Renal pelvis (tissue), 12 donors: Measurements from ENCODE around the gene CAP1. TPM values are rescaled to one million over a fixed set of nuclear protein-coding genes. Genes with fewer than 3 reads are reported as not detected.
"Not testable (repeated sequence)": the region's sequence is repeated elsewhere in the genome, so short reads cannot be mapped to it uniquely, and the experiment has no call there.

Experiments
- DNase-seq: peaks from one replicate; pipeline ENCODE4 v3.0.0-alpha.2; 2013
- long read RNA-seq, 16 experiments: transcript quantifications; one replicate each; lab custom pipeline, GENCODE V29; 2026
- polyA plus RNA-seq, 3 donors: library from polyadenylated mRNA; unstranded; fragments of 120-200 nt; gene quantifications; one replicate each; pipeline ENCODE4 v1.2.1, GENCODE V29; 2013; ENCODE audit not compliant: insufficient read length in 3 of 3

Gene CAP1
- polyA plus RNA-seq, result 100 to 1,000 TPM; 170 to 189 (median 184) TPM
- long read RNA-seq, donor 1, transcript CAP1-206 (13 exons, 2,217 nt), result major isoform, 17 of 135 reads
- long read RNA-seq, donor 1, transcript CAP1-217 (5 exons, 856 nt), result minor isoform, 6 of 135 reads
- long read RNA-seq, donor 1, transcript CAP1-203 (13 exons, 3,105 nt), result minor isoform, 8 of 135 reads
- long read RNA-seq, donor 1, partial matches to known transcripts, result 95 of 135 reads
- long read RNA-seq, donor 1, other reads (novel, unspliced or antisense), result 5 of 135 reads
- long read RNA-seq, donor 2, transcript CAP1-217 (5 exons, 856 nt), result minor isoform, 8 of 124 reads
- long read RNA-seq, donor 2, transcript CAP1-206 (13 exons, 2,217 nt), result major isoform, 22 of 124 reads
- long read RNA-seq, donor 2, transcript CAP1-202 (13 exons, 1,496 nt), result minor isoform, 12 of 124 reads
- long read RNA-seq, donor 2, transcript CAP1-203 (13 exons, 3,105 nt), result minor isoform, 15 of 124 reads
- long read RNA-seq, donor 2, partial matches to known transcripts, result 47 of 124 reads
- long read RNA-seq, donor 2, other reads (novel, unspliced or antisense), result 13 of 124 reads
- long read RNA-seq, donor 3, transcript CAP1-206 (13 exons, 2,217 nt), result major isoform, 7 of 28 reads
- long read RNA-seq, donor 3, transcript CAP1-203 (13 exons, 3,105 nt), result major isoform, 7 of 28 reads
- long read RNA-seq, donor 3, partial matches to known transcripts, result 6 of 28 reads
- long read RNA-seq, donor 3, other reads (novel, unspliced or antisense), result 0 of 28 reads
- long read RNA-seq, donor 4, transcript CAP1-202 (13 exons, 1,496 nt), result minor isoform, 7 of 57 reads
- long read RNA-seq, donor 4, transcript CAP1-206 (13 exons, 2,217 nt), result major isoform, 20 of 57 reads
- long read RNA-seq, donor 4, transcript CAP1-203 (13 exons, 3,105 nt), result minor isoform, 9 of 57 reads
- long read RNA-seq, donor 4, partial matches to known transcripts, result 5 of 57 reads
- long read RNA-seq, donor 4, other reads (novel, unspliced or antisense), result 10 of 57 reads
- long read RNA-seq, donor 5, transcript CAP1-203 (13 exons, 3,105 nt), result major isoform, 6 of 43 reads
- long read RNA-seq, donor 5, transcript CAP1-206 (13 exons, 2,217 nt), result major isoform, 6 of 43 reads
- long read RNA-seq, donor 5, partial matches to known transcripts, result 25 of 43 reads
- long read RNA-seq, donor 5, other reads (novel, unspliced or antisense), result 0 of 43 reads
- long read RNA-seq, donor 6, transcript CAP1-203 (13 exons, 3,105 nt), result minor isoform, 8 of 128 reads
- long read RNA-seq, donor 6, transcript CAP1-206 (13 exons, 2,217 nt), result major isoform, 25 of 128 reads
- long read RNA-seq, donor 6, transcript CAP1-217 (5 exons, 856 nt), result minor isoform, 5 of 128 reads
- long read RNA-seq, donor 6, partial matches to known transcripts, result 6 of 128 reads
- long read RNA-seq, donor 6, other reads (novel, unspliced or antisense), result 76 of 128 reads
- long read RNA-seq, donor 7, transcript CAP1-206 (13 exons, 2,217 nt), result major isoform, 17 of 82 reads
- long read RNA-seq, donor 7, transcript CAP1-202 (13 exons, 1,496 nt), result minor isoform, 7 of 82 reads
- long read RNA-seq, donor 7, partial matches to known transcripts, result 48 of 82 reads
- long read RNA-seq, donor 7, other reads (novel, unspliced or antisense), result 5 of 82 reads
- long read RNA-seq, donor 8, transcript CAP1-206 (13 exons, 2,217 nt), result major isoform, 5 of 51 reads
- long read RNA-seq, donor 8, partial matches to known transcripts, result 17 of 51 reads
- long read RNA-seq, donor 8, other reads (novel, unspliced or antisense), result 18 of 51 reads
- long read RNA-seq, donor 9, transcript CAP1-217 (5 exons, 856 nt), result minor isoform, 5 of 160 reads
- long read RNA-seq, donor 9, transcript CAP1-206 (13 exons, 2,217 nt), result major isoform, 15 of 160 reads
- long read RNA-seq, donor 9, transcript CAP1-202 (13 exons, 1,496 nt), result minor isoform, 5 of 160 reads
- long read RNA-seq, donor 9, transcript CAP1-203 (13 exons, 3,105 nt), result minor isoform, 7 of 160 reads
- long read RNA-seq, donor 9, partial matches to known transcripts, result 119 of 160 reads
- long read RNA-seq, donor 9, other reads (novel, unspliced or antisense), result 8 of 160 reads
- long read RNA-seq, donor 10, transcript CAP1-202 (13 exons, 1,496 nt), result minor isoform, 5 of 35 reads
- long read RNA-seq, donor 10, transcript CAP1-203 (13 exons, 3,105 nt), result major isoform, 12 of 35 reads
- long read RNA-seq, donor 10, transcript CAP1-206 (13 exons, 2,217 nt), result minor isoform, 6 of 35 reads
- long read RNA-seq, donor 10, partial matches to known transcripts, result 6 of 35 reads
- long read RNA-seq, donor 10, other reads (novel, unspliced or antisense), result 0 of 35 reads
- long read RNA-seq, donor 11, transcript CAP1-206 (13 exons, 2,217 nt), result major isoform, 12 of 22 reads
- long read RNA-seq, donor 11, partial matches to known transcripts, result 0 of 22 reads
- long read RNA-seq, donor 11, other reads (novel, unspliced or antisense), result 0 of 22 reads
- long read RNA-seq, donor 12, transcript CAP1-206 (13 exons, 2,217 nt), result major isoform, 29 of 87 reads
- long read RNA-seq, donor 12, transcript CAP1-202 (13 exons, 1,496 nt), result minor isoform, 9 of 87 reads
- long read RNA-seq, donor 12, transcript CAP1-203 (13 exons, 3,105 nt), result minor isoform, 15 of 87 reads
- long read RNA-seq, donor 12, partial matches to known transcripts, result 11 of 87 reads
- long read RNA-seq, donor 12, other reads (novel, unspliced or antisense), result 17 of 87 reads
- long read RNA-seq, donor 13, transcript CAP1-203 (13 exons, 3,105 nt), result major isoform, 7 of 17 reads
- long read RNA-seq, donor 13, transcript CAP1-206 (13 exons, 2,217 nt), result minor isoform, 6 of 17 reads
- long read RNA-seq, donor 13, partial matches to known transcripts, result 0 of 17 reads
- long read RNA-seq, donor 13, other reads (novel, unspliced or antisense), result 0 of 17 reads
- long read RNA-seq, donor 14, result 0 reads
- long read RNA-seq, donor 15, transcript CAP1-202 (13 exons, 1,496 nt), result minor isoform, 9 of 209 reads
- long read RNA-seq, donor 15, transcript CAP1-217 (5 exons, 856 nt), result minor isoform, 6 of 209 reads
- long read RNA-seq, donor 15, transcript CAP1-203 (13 exons, 3,105 nt), result minor isoform, 11 of 209 reads
- long read RNA-seq, donor 15, transcript CAP1-206 (13 exons, 2,217 nt), result major isoform, 21 of 209 reads
- long read RNA-seq, donor 15, partial matches to known transcripts, result 62 of 209 reads
- long read RNA-seq, donor 15, other reads (novel, unspliced or antisense), result 95 of 209 reads
- long read RNA-seq, donor 16, transcript CAP1-202 (13 exons, 1,496 nt), result minor isoform, 6 of 89 reads
- long read RNA-seq, donor 16, transcript CAP1-206 (13 exons, 2,217 nt), result major isoform, 13 of 89 reads
- long read RNA-seq, donor 16, transcript CAP1-203 (13 exons, 3,105 nt), result minor isoform, 8 of 89 reads
- long read RNA-seq, donor 16, partial matches to known transcripts, result 43 of 89 reads
- long read RNA-seq, donor 16, other reads (novel, unspliced or antisense), result 11 of 89 reads

GRCh38 chr1:40040511-40041465 is at the start of gene CAP1:
TSS of gene CAP1 (plus strand) at chr1:40040729. CDS start at chr1:40059347, 18,618 bp downstream.
- DNase-seq, result peak; percentile 99

DNA sequence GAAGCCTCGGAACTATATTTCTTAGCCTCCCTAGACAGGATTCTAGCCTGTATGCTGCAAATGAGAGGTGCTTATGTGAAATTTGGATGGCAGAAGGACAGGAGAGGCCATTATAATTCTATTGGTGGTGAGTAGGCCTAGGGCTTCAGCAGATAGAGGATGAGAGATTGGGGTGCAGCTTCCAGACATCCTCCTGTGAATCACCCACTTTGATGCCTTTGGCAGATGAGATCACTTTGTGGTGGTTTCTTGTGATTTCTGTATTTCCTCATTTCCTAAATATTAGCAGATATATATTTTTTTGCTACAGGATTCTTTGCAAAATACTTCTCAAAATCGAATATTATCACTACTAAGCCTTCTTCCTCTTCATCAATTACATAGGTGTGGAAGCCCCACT is 48.3 kb upstream of the CAP1 start:
- DNase-seq, result no peak

- DNase-seq, result no peak
Observed at GRCh38 chr1:39992888-39993287, 47.6 kb upstream of the CAP1 start.

DNA sequence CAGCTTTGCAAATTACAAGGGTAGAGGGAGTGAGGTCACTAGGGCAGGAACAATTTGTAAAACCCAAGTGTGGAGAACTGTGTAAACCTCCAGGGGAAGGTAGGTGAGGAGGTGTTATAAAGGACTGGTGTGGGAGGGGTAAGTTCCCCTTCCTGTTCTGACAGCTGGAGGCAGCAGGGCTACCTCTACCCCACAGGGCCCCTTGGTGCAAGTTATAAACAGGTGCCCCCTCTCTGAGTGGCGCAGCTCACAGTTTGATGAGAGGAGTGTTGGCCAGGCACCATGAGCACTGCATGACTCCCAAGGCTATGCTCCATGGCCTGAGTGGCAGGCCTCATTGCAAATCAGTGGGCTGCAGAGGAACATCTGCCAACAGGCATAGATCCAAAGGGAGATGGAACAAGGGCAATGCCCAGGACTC is 44.5 kb upstream of the CAP1 start:
- no peak for DNase-seq

GRCh38 chr1:39996396-39997004 is 44.0 kb upstream of the CAP1 start:
- DNase-seq, result no peak

GRCh38 chr1:40001456-40001855 is 39.1 kb upstream of the CAP1 start:
- no peak for DNase-seq

DNA sequence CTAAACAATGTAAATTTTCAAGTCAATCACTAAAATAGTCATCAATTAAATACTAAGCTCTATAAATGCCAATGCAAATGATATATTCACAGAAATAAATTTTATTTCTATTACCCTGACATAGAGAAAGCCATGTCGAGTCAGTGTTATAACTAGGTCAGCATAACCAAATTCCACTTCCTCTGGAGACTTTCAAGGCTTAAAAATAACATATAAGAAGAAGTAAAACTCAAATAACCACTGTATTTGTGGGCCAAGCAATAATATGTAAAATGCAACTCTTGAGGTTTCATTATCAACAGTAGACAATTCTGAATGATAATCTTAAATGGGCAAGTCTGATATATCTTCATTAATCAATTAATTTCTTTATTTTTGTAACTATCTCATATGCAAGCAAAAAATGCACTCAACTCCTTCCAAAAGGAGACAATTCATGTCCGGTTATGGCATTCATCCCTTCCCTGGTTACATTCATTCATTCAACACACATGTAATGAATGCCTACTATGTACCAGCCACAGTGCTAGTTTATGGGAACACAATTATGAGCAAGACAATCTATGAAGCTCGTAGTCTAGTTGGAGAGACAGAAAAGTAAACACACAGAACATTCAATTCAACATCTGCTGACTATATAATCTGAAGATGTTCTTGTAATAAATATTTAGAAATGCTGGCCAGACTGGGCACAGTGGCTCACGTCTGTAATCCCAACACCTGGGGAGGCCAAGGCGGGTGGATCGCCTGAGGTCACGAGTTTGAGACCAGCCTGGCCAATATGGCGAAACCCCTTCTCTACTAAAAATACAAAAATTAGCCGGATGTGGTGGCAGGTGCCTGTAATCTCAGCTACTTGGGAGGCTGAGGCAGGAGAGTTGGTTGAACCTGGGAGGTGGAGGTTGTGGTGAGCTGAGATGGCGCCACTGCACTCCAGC is 37.1 kb upstream of the CAP1 start:
- DNase-seq, result no peak

DNA sequence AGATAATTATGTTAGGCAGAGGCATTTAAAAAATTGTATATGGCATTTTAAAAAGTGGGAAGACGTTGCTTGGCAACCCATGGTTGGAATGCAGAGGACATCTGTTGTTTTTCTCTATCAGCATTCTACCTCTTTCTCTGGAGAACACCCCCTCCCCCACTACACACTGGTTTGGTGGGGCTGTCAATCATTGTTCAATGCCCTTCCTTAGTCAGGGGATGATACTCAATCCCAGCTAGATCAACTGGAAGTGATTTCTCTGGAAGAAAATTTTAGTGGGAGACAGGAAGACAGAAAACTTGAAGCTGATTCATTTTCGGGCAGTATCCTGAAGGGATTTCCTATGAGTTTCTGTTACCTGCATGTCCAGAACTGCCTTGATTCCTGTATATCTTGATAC is 35.7 kb upstream of the CAP1 start:
- no peak for DNase-seq

GRCh38 chr1:40007481-40008034 is 33.0 kb upstream of the CAP1 start:
- DNase-seq, result not testable (repeated sequence)

DNA sequence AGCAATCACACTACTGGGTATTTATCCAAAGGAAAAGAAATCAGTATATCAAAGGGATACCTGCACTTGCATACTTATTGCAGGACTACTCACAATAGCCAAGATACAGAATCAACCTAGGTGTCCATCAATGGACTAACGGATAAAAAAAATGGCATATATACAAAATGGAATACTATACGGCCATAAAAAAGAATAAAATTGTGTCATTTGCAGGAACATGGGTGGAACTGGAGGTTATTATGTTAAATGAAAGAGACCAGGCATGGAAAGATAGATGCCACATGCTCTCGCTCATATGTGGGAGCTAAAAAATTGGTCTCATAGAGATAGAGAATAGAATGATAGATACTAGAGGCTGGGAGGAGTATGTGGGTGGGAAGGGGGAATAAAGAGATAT is 29.3 kb upstream of the CAP1 start:
- no peak for DNase-seq

- DNase-seq, result no peak
Observed at GRCh38 chr1:40014253-40014706, 26.2 kb upstream of the CAP1 start.

- no peak for DNase-seq
Observed at GRCh38 chr1:40014812-40015594, 25.5 kb upstream of the CAP1 start.
